ENCODE data around the gene DOC2B.
A peak's percentile ranks its signal among the peaks of the same experiment; 100 is the strongest.
"Not testable (repeated sequence)": the region's sequence is repeated elsewhere in the genome, so short reads cannot be mapped to it uniquely, and the experiment has no call there.

- peak in 1 of 4 experiments; percentile 55 for TF ChIP-seq CTCF (IDR thresholded peaks at IDR 0.05)
- not testable (repeated sequence) for TF ChIP-seq POLR2A, EP300 (IDR thresholded peaks at IDR 0.05)
Observed at GRCh38 chr17:136531-136930, 44.9 kb downstream of the DOC2B start.

Measured in sigmoid colon (tissue), 4 donors.